ENCODE results near the gene ENO3.

GRCh38 chr17:4972752-4973151 lies 21.8 kb downstream of the ENO3 start:
- TF ChIP-seq CTCF (IDR thresholded peaks at IDR 0.05) = no peak
- no peak for TF ChIP-seq POLR2A (IDR thresholded peaks at IDR 0.05)
